Measurements from ENCODE around the gene RPN1. TPM values are rescaled to one million over a fixed set of nuclear protein-coding genes. Genes with fewer than 3 reads are reported as not detected.

RPN1 gene
- total and polyA plus RNA-seq, 2 donors (not counting 1 experiment from before 2014, with no cell fraction given), result 40.4 to 80.6 TPM

GRCh38 chr3:128648402-128648801, 2.2 kb downstream of the RPN1 start:
- Histone ChIP-seq H2AFZ (ENCODE audit: insufficient read depth, low read depth, low read length, poor library complexity, severe bottlenecking) (no peak overlapping the region), H3K27me3 (replicated peaks in 1 of 4; ENCODE audit: control extremely low read depth in 1 of 4, control insufficient read depth in 3 of 4, insufficient read depth in 4 of 4, low read length in 3 of 4) (no peaks in the 10 kb centered on the region), H3K4me3 (ENCODE audit: control extremely low read depth in 1 of 5, extremely low read depth in 1 of 5, insufficient read depth in 1 of 5, low read depth in 2 of 5, low read length in 4 of 5) (no peak overlapping the region), H4K20me1 (ENCODE audit: control insufficient read depth, insufficient read depth, low read length, poor library complexity, severe bottlenecking) (peaks cover 46% of the 10 kb centered on the region), H3K36me3 (replicated peaks in 1 of 2; ENCODE audit: control extremely low read depth in 1 of 2, control insufficient read depth in 1 of 2, extremely low read depth in 1 of 2, insufficient read depth in 2 of 2, low read length in 1 of 2) (peaks cover 3 to 14% of the 10 kb centered on the region in 2 experiments), H3K4me1 (ENCODE audit: control insufficient read depth in 2 of 2, insufficient read depth in 2 of 2, low read length in 2 of 2) (peaks cover 15 to 25% of the 10 kb centered on the region in 2 donors), H3K4me2 (replicated peaks; ENCODE audit: low read depth, low read length, poor library complexity, severe bottlenecking) (peak overlapping the region; percentile 87), H3K27ac (ENCODE audit: low read length in 2 of 2) (no peak overlapping the region), H3K9ac (ENCODE audit: low read length) (peak overlapping the region; percentile 99), H3K9me3 (ENCODE audit: control extremely low read depth in 1 of 3, control insufficient read depth in 2 of 3, insufficient read depth in 1 of 3, low read length in 2 of 3) (no peaks in the 10 kb centered on the region), H3K79me2 (ENCODE audit: control insufficient read depth, insufficient read depth, low read length) (peaks cover 72% of the 10 kb centered on the region)
- POLR2A ChIA-PET, result no interaction called here
- Mint-ChIP-seq H3K27ac (no peak overlapping the region), H3K4me1 (peaks cover 30% of the 10 kb centered on the region), H3K27me3 (no peaks in the 10 kb centered on the region), H3K9me3 (ENCODE audit: insufficient read depth) (no peaks in the 10 kb centered on the region), H3K4me3 (peak overlapping the region; percentile 89)
- no peak for TF ChIP-seq EZH2 (IDR thresholded peaks at IDR 0.05; ENCODE audit: borderline replicate concordance, insufficient read depth, low read depth, low read length, poor library complexity, severe bottlenecking)
- TF ChIP-seq CTCF (IDR thresholded peaks at IDR 0.05), result no peak
- CTCF ChIA-PET, result interaction anchor here (0.9 to 1.1 kb wide), 2 partner anchors 144 to 147 kb away, joined by 3 read pairs; no protein-coding TSS in a partner anchor
- ATAC-seq (ENCODE audit: low read depth) (no peak), DNase-seq (no peak)
- 100% methylated on average over 2 of the region's 4 CpGs for WGBS (ENCODE audit: insufficient coverage)
- intact Hi-C loops (cut with micrococcal nuclease), result no loop called here

GRCh38 chr3:128647307-128647706, 3.3 kb downstream of the RPN1 start:
- Histone ChIP-seq H3K79me2 (ENCODE audit: control insufficient read depth, insufficient read depth, low read length) (peaks cover 83% of the 10 kb centered on the region), H4K20me1 (ENCODE audit: control insufficient read depth, insufficient read depth, low read length, poor library complexity, severe bottlenecking) (peaks cover 57% of the 10 kb centered on the region), H3K27me3 (replicated peaks in 1 of 4; ENCODE audit: control extremely low read depth in 1 of 4, control insufficient read depth in 3 of 4, insufficient read depth in 4 of 4, low read length in 3 of 4) (no peaks in the 10 kb centered on the region), H3K9ac (ENCODE audit: low read length) (no peak overlapping the region), H3K9me3 (ENCODE audit: control extremely low read depth in 1 of 3, control insufficient read depth in 2 of 3, insufficient read depth in 1 of 3, low read length in 2 of 3) (no peaks in the 10 kb centered on the region), H3K4me3 (ENCODE audit: control extremely low read depth in 1 of 5, extremely low read depth in 1 of 5, insufficient read depth in 1 of 5, low read depth in 2 of 5, low read length in 4 of 5) (no peak overlapping the region), H3K36me3 (replicated peaks in 1 of 2; ENCODE audit: control extremely low read depth in 1 of 2, control insufficient read depth in 1 of 2, extremely low read depth in 1 of 2, insufficient read depth in 2 of 2, low read length in 1 of 2) (peaks cover 3 to 18% of the 10 kb centered on the region in 2 experiments), H3K4me2 (replicated peaks; ENCODE audit: low read depth, low read length, poor library complexity, severe bottlenecking) (no peak overlapping the region), H3K4me1 (ENCODE audit: control insufficient read depth in 2 of 2, insufficient read depth in 2 of 2, low read length in 2 of 2) (peaks cover 15 to 25% of the 10 kb centered on the region in 2 donors), H2AFZ (ENCODE audit: insufficient read depth, low read depth, low read length, poor library complexity, severe bottlenecking) (no peak overlapping the region), H3K27ac (ENCODE audit: low read length in 2 of 2) (peak overlapping the region in 1 of 2 donors; percentile 58)
- Mint-ChIP-seq H3K27me3 (no peaks in the 10 kb centered on the region), H3K9me3 (ENCODE audit: insufficient read depth) (no peaks in the 10 kb centered on the region), H3K27ac (no peak overlapping the region), H3K4me1 (peaks cover 30% of the 10 kb centered on the region), H3K4me3 (no peak overlapping the region)
- ATAC-seq (ENCODE audit: low read depth) (no peak), DNase-seq (no peak)
- TF ChIP-seq CTCF (IDR thresholded peaks at IDR 0.05) (no peak), EZH2 (IDR thresholded peaks at IDR 0.05; ENCODE audit: borderline replicate concordance, insufficient read depth, low read depth, low read length, poor library complexity, severe bottlenecking) (no peak)
- ChIA-PET POLR2A (interaction anchor here (0.6 kb wide), 1 partner anchor 12 kb away, joined by 6 read pairs; no protein-coding TSS in a partner anchor), CTCF (interaction anchor here (0.7 to 1.1 kb wide), 4 partner anchors 30 to 148 kb away, joined by 3 to 5 read pairs (median 3); no protein-coding TSS in a partner anchor)
- WGBS (ENCODE audit: insufficient coverage), result 100% methylated on average over 3 of the region's 3 CpGs
- intact Hi-C loops (cut with micrococcal nuclease), result no loop called here

Measured in B cell (primary cell).